HG03175 (cell line): ENCODE results near the gene REXO1.
"Not testable (repeated sequence)": the region's sequence is repeated elsewhere in the genome, so short reads cannot be mapped to it uniquely, and the experiment has no call there.

Experiments
- ATAC-seq: cut with Tn5 transposase; IDR thresholded peaks from one replicate; pipeline ENCODE4 v1.9.1; 2021; ENCODE audit warnings: mild to moderate bottlenecking, moderate library complexity; ENCODE audit not compliant: unreplicated experiment

The REXO1 gene

GRCh38 chr19:1799695-1800342 lies 48.5 kb downstream of the REXO1 start:
- ATAC-seq, result no peak

DNA sequence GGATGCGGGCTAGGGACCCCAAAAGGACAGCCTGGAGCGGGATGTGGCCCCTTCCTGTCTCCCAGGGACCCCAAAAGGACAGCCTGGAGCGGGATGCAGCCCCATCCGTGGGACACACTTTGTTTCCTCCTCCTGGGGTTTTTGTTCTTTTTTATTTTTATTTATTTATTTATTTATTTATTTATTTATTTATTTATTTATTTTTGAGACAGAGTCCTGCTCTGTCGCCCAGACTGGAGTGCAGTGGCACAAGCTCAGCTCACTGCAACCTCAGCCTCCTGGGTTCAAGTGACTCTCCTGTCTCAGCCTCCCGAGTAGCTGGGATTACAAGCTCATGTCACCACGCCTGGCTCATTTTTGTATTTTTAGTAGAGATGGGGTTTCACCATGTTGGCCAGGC lies 51.0 kb downstream of the REXO1 start:
- ATAC-seq, result not testable (repeated sequence)

DNA sequence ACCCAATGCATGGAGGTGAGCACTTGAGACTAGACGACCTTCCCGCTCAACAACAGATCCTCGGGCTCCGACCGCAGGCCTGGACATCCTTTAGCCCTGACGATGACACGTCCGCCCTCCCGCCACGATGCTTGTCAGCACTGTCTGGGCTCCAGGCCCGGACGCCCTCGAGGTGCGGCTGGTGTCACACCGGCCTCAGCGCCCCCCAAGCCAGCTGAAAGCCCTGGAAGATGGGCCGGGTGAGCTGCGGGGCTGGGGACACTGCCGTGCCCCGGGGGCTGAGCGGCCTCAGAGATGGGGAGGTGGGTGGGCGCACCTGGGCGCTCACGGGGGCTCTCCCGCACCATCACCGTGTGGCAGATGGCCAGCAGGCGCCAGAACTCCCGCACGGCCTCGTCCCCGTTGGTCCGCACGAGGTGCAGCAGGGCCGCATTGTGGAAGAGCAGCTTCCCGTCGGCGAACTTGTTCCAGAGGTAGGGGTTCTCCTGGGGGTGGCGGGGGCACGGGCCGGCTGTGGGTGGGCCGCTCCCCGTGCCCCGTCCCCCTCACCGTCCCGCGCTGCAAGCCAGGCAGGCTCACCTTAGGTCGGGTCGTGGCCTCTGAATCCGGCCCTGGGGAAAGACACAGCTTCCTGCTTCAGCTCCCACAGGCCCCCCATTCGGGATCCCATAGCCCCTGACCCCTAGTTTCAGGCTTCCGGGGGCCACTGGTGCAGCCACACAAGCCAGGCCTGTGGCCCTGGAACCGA lies 51.7 kb downstream of the REXO1 start:
- ATAC-seq, result no peak

- no peak for ATAC-seq
These were observed 53.7 kb downstream of the REXO1 start for GRCh38 chr19:1794424-1795172.

DNA sequence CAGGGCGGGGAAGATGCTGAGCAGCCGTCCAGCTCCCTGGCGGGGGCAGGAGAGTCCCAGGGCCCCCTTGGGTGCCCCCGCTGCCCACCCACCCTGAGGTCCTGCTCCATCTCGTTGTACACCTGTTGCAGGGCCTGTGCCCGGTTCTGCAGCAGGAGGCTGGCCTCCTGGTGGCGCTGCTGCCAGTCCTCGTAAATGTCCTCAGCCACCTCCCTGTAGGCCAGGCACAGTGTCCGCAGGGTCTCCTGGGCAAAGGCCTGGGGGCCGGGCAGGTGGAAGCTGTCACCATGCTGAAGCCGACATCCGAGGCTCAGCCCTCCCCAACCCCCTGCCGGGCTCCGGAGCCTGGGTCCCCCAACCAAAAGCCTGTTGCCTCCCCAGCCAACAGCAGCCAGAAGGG lies 56.4 kb downstream of the REXO1 start:
- no peak for ATAC-seq

DNA sequence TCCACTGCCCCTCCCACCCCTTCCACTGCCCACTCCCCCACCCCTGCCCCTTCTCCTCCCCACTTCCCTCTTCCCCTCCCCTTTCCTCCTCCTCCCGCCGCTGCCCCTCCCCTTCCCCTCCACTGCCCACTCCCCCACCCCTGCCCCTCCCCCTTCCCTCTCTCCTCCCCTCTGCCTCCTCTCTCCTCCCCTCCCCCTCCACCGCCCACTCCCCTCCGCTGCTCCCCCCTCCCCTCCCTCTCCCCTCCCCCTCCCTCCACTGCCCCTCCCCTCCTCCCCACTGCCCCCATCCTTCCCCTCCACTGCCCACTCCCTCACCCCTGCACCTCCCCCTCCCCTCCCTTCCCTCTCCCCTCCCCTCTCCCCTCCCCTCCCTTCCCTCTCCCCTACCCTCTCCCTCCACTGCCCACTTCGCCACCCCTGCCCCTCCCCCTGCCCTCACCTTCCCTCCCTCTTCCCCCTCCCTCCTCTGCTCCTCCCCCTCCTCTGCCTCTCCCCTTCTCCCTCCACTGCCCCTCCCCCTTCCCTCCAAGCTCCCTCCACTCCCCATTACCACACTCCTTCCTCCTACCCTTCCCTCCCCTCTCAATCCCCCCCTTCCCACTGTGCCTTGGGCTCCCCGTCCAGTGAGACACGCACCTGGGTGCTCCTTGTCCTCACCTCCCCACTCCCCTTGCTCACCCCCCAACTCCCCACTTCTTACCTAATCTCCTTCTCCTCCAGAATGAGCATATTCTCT lies 58.1 kb downstream of the REXO1 start:
- no peak for ATAC-seq

DNA sequence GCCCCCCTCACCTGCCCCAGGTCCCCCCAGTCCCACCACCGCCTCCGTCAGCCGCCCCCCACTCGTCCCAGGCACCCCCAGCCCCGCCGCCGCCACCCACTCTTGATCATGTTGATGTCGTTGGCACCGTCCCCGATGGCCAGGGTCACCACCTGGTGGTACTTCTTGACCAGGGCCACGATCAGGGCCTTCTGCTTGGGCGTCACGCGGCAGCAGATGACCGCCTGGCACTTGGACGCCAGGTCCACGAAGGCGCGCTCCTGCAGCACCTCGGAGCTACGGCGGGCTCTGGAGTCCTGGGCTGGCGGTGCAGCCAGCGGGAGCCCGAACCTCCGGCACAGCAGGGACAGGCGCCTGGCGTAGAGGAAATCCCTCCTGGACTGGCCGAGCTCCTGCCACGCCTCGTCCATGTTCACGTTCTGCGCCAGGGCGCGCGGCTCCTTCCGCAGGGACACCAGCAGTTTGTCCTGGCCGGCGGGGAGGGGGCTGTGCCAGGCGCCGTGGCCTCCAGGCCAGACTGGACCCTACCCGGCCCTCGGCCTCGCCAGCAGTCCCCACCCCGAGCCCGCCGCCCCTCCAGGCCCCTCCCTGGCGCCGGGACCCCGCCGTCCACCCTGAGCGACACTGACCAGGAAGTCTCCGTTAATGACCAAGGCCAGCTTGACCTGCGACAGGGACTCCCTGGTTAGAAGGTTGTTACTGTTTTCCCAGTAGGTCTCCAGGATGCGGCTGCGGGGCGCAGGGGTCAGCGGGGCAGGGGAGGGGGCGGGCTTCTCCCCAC lies 58.8 kb downstream of the REXO1 start:
- no peak for ATAC-seq

- no peak for ATAC-seq
These were observed 61.2 kb downstream of the REXO1 start for GRCh38 chr19:1787116-1787515.

- no peak for ATAC-seq
These were observed 61.6 kb downstream of the REXO1 start for GRCh38 chr19:1786668-1787067.

GRCh38 chr19:1785310-1785709 lies 63.0 kb downstream of the REXO1 start:
- no peak for ATAC-seq

DNA sequence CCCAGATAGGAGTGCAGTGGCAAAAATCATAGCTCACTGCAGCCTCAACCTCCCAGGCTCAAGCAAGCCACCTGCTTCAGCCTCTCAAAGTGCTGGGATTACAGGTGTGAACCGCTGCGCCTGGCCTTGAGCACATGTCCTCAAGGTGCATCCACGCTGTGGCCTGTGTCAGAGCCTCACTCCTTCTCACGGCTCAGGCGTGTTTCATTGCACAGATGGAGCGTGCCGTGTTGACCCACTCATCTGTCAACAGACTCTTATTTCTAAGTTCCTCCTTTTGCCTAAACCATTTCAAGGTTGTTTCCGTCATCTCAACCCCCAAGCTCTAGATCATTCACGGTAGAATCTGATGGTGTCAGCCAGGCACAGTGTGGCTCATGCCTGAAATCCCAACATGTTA lies 64.4 kb downstream of the REXO1 start:
- ATAC-seq, result no peak

DNA sequence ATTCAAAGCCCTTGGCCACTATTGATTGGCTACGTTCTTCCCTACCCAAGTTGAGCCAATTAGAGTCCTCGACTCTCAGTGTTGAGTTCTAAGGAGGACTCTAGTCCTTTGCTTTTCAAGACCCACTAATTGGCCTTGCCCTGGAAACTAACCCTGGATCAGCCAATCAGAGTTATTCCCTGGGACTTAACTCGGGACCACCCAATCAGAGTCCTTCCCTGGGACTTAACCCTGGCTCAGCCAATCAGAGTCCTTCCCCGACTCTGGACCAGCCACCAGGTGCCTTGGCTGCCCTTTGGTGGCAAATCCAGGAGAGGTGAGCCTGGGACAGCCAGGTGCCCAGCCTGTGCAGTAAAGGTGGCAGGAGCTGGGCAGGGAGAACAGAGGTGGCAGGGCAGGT lies 64.9 kb downstream of the REXO1 start:
- ATAC-seq, result no peak

DNA sequence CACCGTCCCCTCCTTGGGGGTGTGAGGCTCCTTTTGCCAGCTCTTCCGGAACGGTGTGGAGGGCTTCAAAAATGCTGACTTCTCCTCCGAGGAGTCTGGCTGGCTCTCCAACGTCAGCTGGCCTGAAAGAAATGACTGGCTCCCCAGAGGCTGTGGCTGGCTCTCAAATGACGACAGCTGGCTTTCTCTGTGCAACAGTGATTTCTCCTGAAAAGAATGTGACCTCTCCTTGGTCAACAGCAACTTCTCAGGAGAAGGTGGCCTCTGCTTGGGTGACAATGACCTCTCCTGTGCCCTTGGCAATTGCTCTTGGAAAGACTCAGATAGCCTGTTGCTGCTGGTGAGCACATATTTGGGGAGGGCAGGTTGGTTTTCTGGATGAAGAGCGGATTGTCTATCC lies 65.8 kb downstream of the REXO1 start:
- ATAC-seq, result no peak

DNA sequence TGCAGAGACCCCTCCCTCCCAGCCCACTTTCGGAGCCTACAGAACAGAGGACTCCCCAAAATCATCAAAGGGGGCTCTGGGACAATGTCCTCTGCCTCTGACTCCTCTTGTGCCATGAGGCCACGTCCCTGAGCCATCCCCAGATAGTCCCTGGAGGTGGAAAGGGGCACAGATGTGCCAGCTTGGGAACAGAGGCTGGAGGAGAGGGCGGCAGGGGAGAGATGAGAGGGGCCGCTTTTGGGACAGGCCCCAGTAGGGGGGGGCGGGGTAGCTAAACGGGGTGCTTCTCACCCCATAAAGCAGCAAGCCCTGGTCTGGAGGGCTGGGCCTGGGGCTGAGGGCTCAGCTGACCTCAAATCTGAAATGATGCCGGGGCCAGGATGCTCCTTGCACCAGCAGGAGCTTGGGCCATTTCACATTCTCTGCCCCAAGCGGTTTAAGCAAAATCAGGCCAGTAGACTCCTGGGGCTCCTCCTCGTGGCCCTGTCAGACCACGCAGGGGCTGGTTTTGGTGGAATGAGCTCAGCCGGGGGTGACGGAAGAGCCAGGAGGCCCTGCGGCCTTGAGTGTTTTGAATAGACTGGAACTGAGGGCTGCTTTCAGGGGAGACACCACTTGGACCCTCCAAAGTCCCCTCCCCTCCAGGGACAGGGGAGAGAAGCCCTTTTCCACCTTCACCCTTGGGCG lies 67.9 kb downstream of the REXO1 start:
- no peak for ATAC-seq

GRCh38 chr19:1779574-1779973 lies 68.7 kb downstream of the REXO1 start:
- no peak for ATAC-seq

GRCh38 chr19:1777149-1777548 lies 71.1 kb downstream of the REXO1 start:
- ATAC-seq, result no peak

DNA sequence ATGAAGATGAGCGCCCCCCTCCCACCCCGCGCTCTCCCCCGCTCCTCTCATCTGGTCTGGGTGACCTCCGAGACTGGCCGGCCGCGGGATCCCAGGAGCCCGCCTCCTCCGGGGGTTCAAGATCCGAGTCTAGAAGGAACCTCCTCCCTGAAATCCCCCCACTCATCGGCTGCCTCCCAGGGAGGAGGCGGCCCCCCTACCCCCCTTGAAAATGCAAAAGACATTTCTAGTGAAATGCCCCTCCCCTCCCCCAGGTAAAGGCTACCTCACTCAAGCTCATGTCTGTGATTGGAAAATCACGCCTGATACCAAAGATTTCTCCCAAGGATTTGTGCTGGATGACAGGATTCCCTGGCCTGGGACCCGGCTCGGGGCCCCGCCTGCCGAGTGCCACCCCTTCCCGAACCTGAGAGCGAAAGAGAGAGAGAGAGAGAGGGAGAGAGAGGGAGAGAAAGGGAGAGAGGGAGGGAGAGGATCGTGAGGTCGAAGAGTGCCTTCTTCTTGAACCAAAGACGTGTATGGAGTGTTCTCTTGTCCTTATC lies 71.6 kb downstream of the REXO1 start:
- no peak for ATAC-seq

GRCh38 chr19:1775951-1776605 lies 72.2 kb downstream of the REXO1 start:
- no peak for ATAC-seq
